H9 (cell line): ENCODE results near the gene CTXN3. TPM values are rescaled to one million over a fixed set of nuclear protein-coding genes. Genes with fewer than 3 reads are reported as not detected.

Source experiments
- DNase-seq: peaks from one replicate; pipeline ENCODE4 v3.0.0-alpha.2; 2017
- H2AFZ ChIP-seq: one replicate; pipeline ENCODE4 v1.6.1; 2013; ENCODE audit warnings: mild to moderate bottlenecking, low read length, control low read depth, moderate library complexity
- H2AK5ac ChIP-seq: 2 replicates; pipeline ENCODE4 v1.6.1; 2013; ENCODE audit warnings: low read length, control low read depth, mixed read lengths; ENCODE audit not compliant: insufficient read length
- H2BK120ac ChIP-seq: one replicate; pipeline ENCODE4 v1.6.1; 2013; ENCODE audit warnings: low read depth, mild to moderate bottlenecking, low read length, control low read depth, inconsistent platforms; ENCODE audit not compliant: poor library complexity, severe bottlenecking
- H2BK12ac ChIP-seq: 2 replicates; pipeline ENCODE4 v1.6.1; 2013; ENCODE audit warnings: low read length, control low read depth, mixed read lengths, low read depth; ENCODE audit not compliant: insufficient read length
- H2BK15ac ChIP-seq: 2 replicates; pipeline ENCODE4 v1.6.1; 2013; ENCODE audit warnings: low read depth, low read length, control low read depth
- H2BK20ac ChIP-seq: one replicate; pipeline ENCODE4 v1.6.1; 2013; ENCODE audit warnings: low read depth, mild to moderate bottlenecking, low read length, control low read depth, inconsistent platforms; ENCODE audit not compliant: poor library complexity, severe bottlenecking
- H2BK5ac ChIP-seq: 2 replicates; pipeline ENCODE4 v1.6.1; 2013; ENCODE audit warnings: low read length, control low read depth, mixed read lengths; ENCODE audit not compliant: insufficient read length
- H3K14ac ChIP-seq: 2 replicates; pipeline ENCODE4 v1.6.1; 2013; ENCODE audit warnings: low read length, control low read depth; ENCODE audit not compliant: insufficient read depth
- H3K18ac ChIP-seq: 2 replicates; pipeline ENCODE4 v1.6.1; 2013; ENCODE audit warnings: low read depth, mild to moderate bottlenecking, mixed read lengths, low read length, control low read depth; ENCODE audit not compliant: insufficient read length
- H3K23ac ChIP-seq: 2 replicates; pipeline ENCODE4 v1.6.1; 2013; ENCODE audit warnings: low read length, control low read depth, mixed read lengths, low read depth; ENCODE audit not compliant: insufficient read length
- H3K23me2 ChIP-seq: 2 replicates; pipeline ENCODE4 v1.6.1; 2013; ENCODE audit warnings: low read depth, mild to moderate bottlenecking, mixed read lengths, low read length, control low read depth; ENCODE audit not compliant: insufficient read length, poor library complexity, severe bottlenecking
- H3K27ac ChIP-seq: 2 replicates; pipeline ENCODE4 v1.5.1; 2013; ENCODE audit warnings: low read length, control low read depth, mixed read lengths, low read depth; ENCODE audit not compliant: insufficient read length
- H3K27me3 ChIP-seq: 2 replicates; pipeline ENCODE4 v1.6.1; 2013; ENCODE audit warnings: low read length, control low read depth, inconsistent platforms; ENCODE audit not compliant: insufficient read depth
- H3K4ac ChIP-seq: 2 replicates; pipeline ENCODE4 v1.6.1; 2013; ENCODE audit warnings: low read depth, mild to moderate bottlenecking, control low read depth, inconsistent platforms, low read length, moderate library complexity
- H3K4me1 ChIP-seq: 2 replicates; pipeline ENCODE4 v1.6.1; 2013; ENCODE audit warnings: low read length, control low read depth, inconsistent platforms; ENCODE audit not compliant: insufficient read depth
- H3K4me2 ChIP-seq: 2 replicates; pipeline ENCODE4 v1.6.1; 2013; ENCODE audit warnings: low read length, control low read depth, mixed read lengths; ENCODE audit not compliant: insufficient read length, insufficient read depth
- H3K56ac ChIP-seq: 2 replicates; pipeline ENCODE4 v1.6.1; 2013; ENCODE audit warnings: low read depth, mild to moderate bottlenecking, mixed read lengths, low read length, control low read depth; ENCODE audit not compliant: insufficient read length
- H3K79me1 ChIP-seq: 2 replicates; pipeline ENCODE4 v1.6.1; 2013; ENCODE audit warnings: low read depth, mild to moderate bottlenecking, moderate library complexity, low read length, control low read depth, inconsistent platforms; ENCODE audit not compliant: insufficient read depth, poor library complexity, severe bottlenecking
- H3K79me2 ChIP-seq: 2 replicates; pipeline ENCODE4 v1.6.1; 2013; ENCODE audit warnings: low read length, control low read depth, inconsistent platforms; ENCODE audit not compliant: insufficient read depth
- H3K9ac ChIP-seq: 2 replicates; pipeline ENCODE4 v1.6.1; 2013; ENCODE audit warnings: low read length, control low read depth, mixed read lengths; ENCODE audit not compliant: insufficient read length; ENCODE audit errors: extremely low read depth
- H3K9me3 ChIP-seq: one replicate; pipeline ENCODE4 v1.6.1; 2013; ENCODE audit warnings: low read depth, low read length, inconsistent platforms; ENCODE audit not compliant: control insufficient read depth
- H3T11ph ChIP-seq: one replicate; pipeline ENCODE4 v1.6.1; 2013; ENCODE audit warnings: mild to moderate bottlenecking, low read length, control low read depth, inconsistent platforms
- H4K20me1 ChIP-seq: one replicate; pipeline ENCODE4 v1.6.1; 2013; ENCODE audit not compliant: control insufficient read depth, insufficient read length, insufficient read depth
- H4K5ac ChIP-seq: 2 replicates; pipeline ENCODE4 v1.6.1; 2013; ENCODE audit warnings: low read depth, mild to moderate bottlenecking, mixed read lengths, low read length, control low read depth; ENCODE audit not compliant: insufficient read length
- H4K8ac ChIP-seq: replicated peaks from 2 replicates; pipeline ENCODE4 v1.6.1; 2013; ENCODE audit warnings: low read length, control low read depth, mixed read lengths, low read depth; ENCODE audit not compliant: insufficient read length
- H4K91ac ChIP-seq: 2 replicates; pipeline ENCODE4 v1.6.1; 2013; ENCODE audit warnings: low read depth, mild to moderate bottlenecking, moderate library complexity, mixed read lengths, low read length, control low read depth; ENCODE audit not compliant: insufficient read length
- H3K27ac Mint-ChIP-seq, 3 experiments: 2 replicates in 2 of 3; 3 replicates in 1 of 3; pipeline ENCODE4 v1.8.0; 2020 to 2021; ENCODE audit warnings: mixed read lengths in 3 of 3, mild to moderate bottlenecking in 1 of 3, moderate library complexity in 1 of 3
- H3K27me3 Mint-ChIP-seq: 2 replicates; pipeline ENCODE4 v1.8.0; 2021; ENCODE audit warnings: low read depth, mild to moderate bottlenecking, moderate library complexity, mixed read lengths
- H3K36me3 Mint-ChIP-seq, 3 experiments: 2 replicates in 2 of 3; 3 replicates in 1 of 3; pipeline ENCODE4 v1.8.0; 2020 to 2021; ENCODE audit warnings: low read depth in 3 of 3, mixed read lengths in 3 of 3; ENCODE audit not compliant: insufficient read depth in 1 of 3
- H3K4me1 Mint-ChIP-seq, 2 experiments: 2 replicates each; pipeline ENCODE4 v1.8.0; 2020; ENCODE audit warnings: mixed read lengths in 2 of 2
- H3K4me3 Mint-ChIP-seq, 2 experiments: 2 replicates in 1 of 2; 3 replicates in 1 of 2; pipeline ENCODE4 v1.8.0; 2020 to 2021; ENCODE audit warnings: mild to moderate bottlenecking in 2 of 2, mixed read lengths in 2 of 2, moderate library complexity in 1 of 2
- H3K9me3 Mint-ChIP-seq, 2 experiments: 2 replicates in 1 of 2; 3 replicates in 1 of 2; pipeline ENCODE4 v1.8.0; 2020; ENCODE audit warnings: mild to moderate bottlenecking in 2 of 2, mixed read lengths in 2 of 2, moderate library complexity in 1 of 2
- WGBS: extraction: QIAGEN DNeasy Blood & Tissue Kit; methylation state at CpG from one replicate; pipeline ENCODE4 v1.1.7; 2013; ENCODE audit warnings: missing lambda C conversion rate, low lambda C conversion rate, mixed read lengths; ENCODE audit not compliant: insufficient read length; ENCODE audit errors: extremely low coverage; 5-methylcytosine and 5-hydroxymethylcytosine counted together
- total RNA-seq: library from RNA; stranded (reverse); gene quantifications from 2 replicates; pipeline ENCODE4 v1.2.1, GENCODE V29; 2021
- TF ChIP-seq, protein P1 (sequence below): fragments of 200-600 bp; sonication (generic); conservative IDR thresholded peaks from 3 replicates; pipeline ENCODE4 v1.8.0; 2021; ENCODE audit warnings: antibody characterized with exemption, mild to moderate bottlenecking

The CTXN3 gene
- total RNA-seq, 1 experiment from 2014 or later: not detected

- H3K27me3 ChIP-seq: no peaks in the 10 kb centered on the region
- Mint-ChIP-seq H3K4me3 (no peak overlapping the region), H3K36me3 (no peaks in the 10 kb centered on the region), H3K27me3 (no peaks in the 10 kb centered on the region), H3K9me3 (no peaks in the 10 kb centered on the region), H3K27ac (no peak overlapping the region), H3K4me1 (no peaks in the 10 kb centered on the region)
- H3K56ac ChIP-seq: no peak overlapping the region
- H2BK5ac ChIP-seq: no peak overlapping the region
- no peak overlapping the region for H2BK120ac ChIP-seq
- no peak overlapping the region for H3K14ac ChIP-seq
- no peak overlapping the region for H2BK20ac ChIP-seq
- H3K4ac ChIP-seq: no peak overlapping the region
- H3K79me2 ChIP-seq: no peaks in the 10 kb centered on the region
- H3K79me1 ChIP-seq: no peaks in the 10 kb centered on the region
- H2BK12ac ChIP-seq: no peak overlapping the region
- no CpG with 5 or more reads among the region's 1 CpG for WGBS
- no peak for DNase-seq
- H3K23me2 ChIP-seq: no peaks in the 10 kb centered on the region
- TF ChIP-seq, protein P1, sequence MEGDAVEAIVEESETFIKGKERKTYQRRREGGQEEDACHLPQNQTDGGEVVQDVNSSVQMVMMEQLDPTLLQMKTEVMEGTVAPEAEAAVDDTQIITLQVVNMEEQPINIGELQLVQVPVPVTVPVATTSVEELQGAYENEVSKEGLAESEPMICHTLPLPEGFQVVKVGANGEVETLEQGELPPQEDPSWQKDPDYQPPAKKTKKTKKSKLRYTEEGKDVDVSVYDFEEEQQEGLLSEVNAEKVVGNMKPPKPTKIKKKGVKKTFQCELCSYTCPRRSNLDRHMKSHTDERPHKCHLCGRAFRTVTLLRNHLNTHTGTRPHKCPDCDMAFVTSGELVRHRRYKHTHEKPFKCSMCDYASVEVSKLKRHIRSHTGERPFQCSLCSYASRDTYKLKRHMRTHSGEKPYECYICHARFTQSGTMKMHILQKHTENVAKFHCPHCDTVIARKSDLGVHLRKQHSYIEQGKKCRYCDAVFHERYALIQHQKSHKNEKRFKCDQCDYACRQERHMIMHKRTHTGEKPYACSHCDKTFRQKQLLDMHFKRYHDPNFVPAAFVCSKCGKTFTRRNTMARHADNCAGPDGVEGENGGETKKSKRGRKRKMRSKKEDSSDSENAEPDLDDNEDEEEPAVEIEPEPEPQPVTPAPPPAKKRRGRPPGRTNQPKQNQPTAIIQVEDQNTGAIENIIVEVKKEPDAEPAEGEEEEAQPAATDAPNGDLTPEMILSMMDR: no peak
- no peak overlapping the region for H2AFZ ChIP-seq
- H3K18ac ChIP-seq: no peak overlapping the region
- H3T11ph ChIP-seq: no peak overlapping the region
- H4K8ac ChIP-seq: no peak overlapping the region
- H3K4me2 ChIP-seq: no peak overlapping the region
- no peak overlapping the region for H2AK5ac ChIP-seq
- H2BK15ac ChIP-seq: no peak overlapping the region
- no peaks in the 10 kb centered on the region for H3K9me3 ChIP-seq
- H3K23ac ChIP-seq: no peak overlapping the region
- no peaks in the 10 kb centered on the region for H3K4me1 ChIP-seq
- H4K5ac ChIP-seq: no peak overlapping the region
- no peak overlapping the region for H3K9ac ChIP-seq
- H4K91ac ChIP-seq: no peak overlapping the region
- H3K27ac ChIP-seq: no peak overlapping the region
- H4K20me1 ChIP-seq: no peaks in the 10 kb centered on the region
Observed at GRCh38 chr5:127694518-127695171, 45.8 kb downstream of the CTXN3 start.
